DMS79 treated with DMSO at 0.1 percent for 48 hours (cell line): Measurements from ENCODE around the gene ORC3.
"Not testable (repeated sequence)": the region's sequence is repeated elsewhere in the genome, so short reads cannot be mapped to it uniquely, and the experiment has no call there.

ENCODE experiments used
- DNase-seq: peaks from one replicate; lab custom pipeline; 2025; lab: John Stamatoyannopoulos, UW

Gene ORC3

GRCh38 chr6:87697581-87698546 is 107.9 kb downstream of the ORC3 start:
- DNase-seq, result peak; percentile 64

GRCh38 chr6:87698547-87699006 is 108.6 kb downstream of the ORC3 start:
- no peak for DNase-seq

- no peak for DNase-seq
Observed at GRCh38 chr6:87699576-87699975, 109.6 kb downstream of the ORC3 start.

GRCh38 chr6:87700397-87701343 is 110.7 kb downstream of the ORC3 start:
- peak; percentile 62 for DNase-seq

- no peak for DNase-seq
Observed at GRCh38 chr6:87701344-87701675, 111.4 kb downstream of the ORC3 start.

- peak; percentile 98 for DNase-seq
Observed at GRCh38 chr6:87701676-87702588, 112.0 kb downstream of the ORC3 start, which contains the start of gene AKIRIN2. Gene AKIRIN2, minus strand, starts transcription at chr6:87702233. Its CDS starts 549 bp downstream, at chr6:87701684.

GRCh38 chr6:87702589-87702945 is 112.6 kb downstream of the ORC3 start:
- DNase-seq, result no peak

GRCh38 chr6:87703039-87703438 is 113.1 kb downstream of the ORC3 start:
- not testable (repeated sequence) for DNase-seq

GRCh38 chr6:87705070-87705691 is 115.2 kb downstream of the ORC3 start:
- DNase-seq, result no peak

- DNase-seq, result no peak
Observed at GRCh38 chr6:87706187-87706966, 116.4 kb downstream of the ORC3 start.

GRCh38 chr6:87708581-87709427 is 118.9 kb downstream of the ORC3 start:
- DNase-seq, result not testable (repeated sequence)

GRCh38 chr6:87710090-87710489 is 120.2 kb downstream of the ORC3 start:
- no peak for DNase-seq

- DNase-seq, result not testable (repeated sequence)
Observed at GRCh38 chr6:87712713-87713112, 122.8 kb downstream of the ORC3 start.

GRCh38 chr6:87714093-87714842 is 124.3 kb downstream of the ORC3 start:
- DNase-seq, result no peak
